NB4 (cell line): ENCODE results near the gene TCF7L2.

Experiments used
- DNase-seq: peaks from one replicate; pipeline ENCODE4 v3.0.0; 2010; ENCODE audit warnings: low read depth
- H3K4me3 ChIP-seq: one replicate; pipeline ENCODE4 v1.5.1; 2011; ENCODE audit warnings: mild to moderate bottlenecking, low read depth, low read length, moderate library complexity
- MYC ChIP-seq: IDR thresholded peaks from 2 replicates; pipeline ENCODE4 v1.6.1; 2011; ENCODE audit warnings: low read depth, low read length
- POLR2A ChIP-seq: IDR thresholded peaks from 2 replicates; pipeline ENCODE4 v1.6.1; 2011; ENCODE audit warnings: mild to moderate bottlenecking; ENCODE audit not compliant: insufficient read length; ENCODE audit errors: extremely low read depth
- TF ChIP-seq, protein P1 (sequence below): IDR thresholded peaks from one replicate; pipeline ENCODE4 v1.5.1; 2012; ENCODE audit warnings: low read depth, low read length
- TF ChIP-seq, protein P2 (sequence below): IDR thresholded peaks from 2 replicates; pipeline ENCODE4 v1.6.1; 2011; ENCODE audit warnings: low read depth, low read length

The TCF7L2 gene

GRCh38 chr10:113160641-113161040, 210.6 kb downstream of the TCF7L2 start:
- TF ChIP-seq MYC (no peak), POLR2A (no peak)
- TF ChIP-seq, protein P1, sequence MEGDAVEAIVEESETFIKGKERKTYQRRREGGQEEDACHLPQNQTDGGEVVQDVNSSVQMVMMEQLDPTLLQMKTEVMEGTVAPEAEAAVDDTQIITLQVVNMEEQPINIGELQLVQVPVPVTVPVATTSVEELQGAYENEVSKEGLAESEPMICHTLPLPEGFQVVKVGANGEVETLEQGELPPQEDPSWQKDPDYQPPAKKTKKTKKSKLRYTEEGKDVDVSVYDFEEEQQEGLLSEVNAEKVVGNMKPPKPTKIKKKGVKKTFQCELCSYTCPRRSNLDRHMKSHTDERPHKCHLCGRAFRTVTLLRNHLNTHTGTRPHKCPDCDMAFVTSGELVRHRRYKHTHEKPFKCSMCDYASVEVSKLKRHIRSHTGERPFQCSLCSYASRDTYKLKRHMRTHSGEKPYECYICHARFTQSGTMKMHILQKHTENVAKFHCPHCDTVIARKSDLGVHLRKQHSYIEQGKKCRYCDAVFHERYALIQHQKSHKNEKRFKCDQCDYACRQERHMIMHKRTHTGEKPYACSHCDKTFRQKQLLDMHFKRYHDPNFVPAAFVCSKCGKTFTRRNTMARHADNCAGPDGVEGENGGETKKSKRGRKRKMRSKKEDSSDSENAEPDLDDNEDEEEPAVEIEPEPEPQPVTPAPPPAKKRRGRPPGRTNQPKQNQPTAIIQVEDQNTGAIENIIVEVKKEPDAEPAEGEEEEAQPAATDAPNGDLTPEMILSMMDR, result no peak
- TF ChIP-seq, protein P2, sequence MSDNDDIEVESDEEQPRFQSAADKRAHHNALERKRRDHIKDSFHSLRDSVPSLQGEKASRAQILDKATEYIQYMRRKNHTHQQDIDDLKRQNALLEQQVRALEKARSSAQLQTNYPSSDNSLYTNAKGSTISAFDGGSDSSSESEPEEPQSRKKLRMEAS, result no peak
- DNase-seq, result no peak
- H3K4me3 ChIP-seq, result no peak overlapping the region

DNA sequence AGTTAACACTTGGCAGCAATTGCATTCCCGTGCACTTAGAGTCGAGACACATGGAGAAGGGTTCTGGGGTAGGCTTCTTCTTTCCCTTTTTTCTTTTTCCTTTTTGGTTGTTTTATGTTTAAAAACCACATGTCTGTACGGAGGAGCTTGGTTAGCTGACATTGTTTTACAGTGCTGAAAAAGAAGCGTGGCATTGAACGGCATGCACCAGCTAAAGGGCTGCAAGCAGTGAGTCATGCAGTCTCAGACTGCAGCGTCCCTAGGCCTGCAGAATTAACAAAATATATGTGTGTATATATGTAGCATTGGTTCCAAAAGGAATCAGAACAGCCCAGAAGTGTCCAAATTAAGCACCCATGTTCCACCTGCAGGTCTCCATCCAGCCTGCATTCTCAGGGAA, 211.0 kb downstream of the TCF7L2 start:
- DNase-seq, result no peak
- H3K4me3 ChIP-seq, result no peak overlapping the region
- TF ChIP-seq POLR2A, result no peak
- no peak for TF ChIP-seq MYC
- TF ChIP-seq, protein P1, result no peak
- TF ChIP-seq, protein P2, result no peak

DNA sequence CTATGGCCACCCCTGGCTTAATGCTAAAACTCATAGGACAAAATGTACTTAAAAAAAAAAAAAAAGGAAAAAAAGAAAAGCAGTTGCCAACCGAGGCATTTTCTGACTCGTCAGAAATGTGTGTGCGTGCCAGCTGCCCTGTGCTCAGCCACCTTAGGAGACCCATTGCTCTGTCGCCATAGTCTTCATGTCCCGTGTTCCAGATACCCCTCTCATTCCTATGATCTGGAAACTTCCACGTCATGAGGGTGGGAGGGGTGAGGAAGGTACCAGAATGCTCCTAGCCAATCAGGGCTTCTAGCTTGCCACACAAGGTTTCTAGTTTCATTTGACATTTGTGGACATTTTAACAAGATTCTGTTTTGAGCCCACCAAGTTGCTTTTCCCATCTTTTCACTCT, 212.9 kb downstream of the TCF7L2 start:
- TF ChIP-seq, protein P2, result no peak
- TF ChIP-seq, protein P1, result no peak
- TF ChIP-seq MYC (no peak), POLR2A (no peak)
- no peak for DNase-seq
- H3K4me3 ChIP-seq, result no peak overlapping the region

- TF ChIP-seq, protein P1, result no peak
- TF ChIP-seq, protein P2, result no peak
- TF ChIP-seq MYC (no peak), POLR2A (no peak)
- H3K4me3 ChIP-seq, result no peak overlapping the region
- DNase-seq, result no peak
These were observed 215.6 kb downstream of the TCF7L2 start for GRCh38 chr10:113165673-113166072.

DNA sequence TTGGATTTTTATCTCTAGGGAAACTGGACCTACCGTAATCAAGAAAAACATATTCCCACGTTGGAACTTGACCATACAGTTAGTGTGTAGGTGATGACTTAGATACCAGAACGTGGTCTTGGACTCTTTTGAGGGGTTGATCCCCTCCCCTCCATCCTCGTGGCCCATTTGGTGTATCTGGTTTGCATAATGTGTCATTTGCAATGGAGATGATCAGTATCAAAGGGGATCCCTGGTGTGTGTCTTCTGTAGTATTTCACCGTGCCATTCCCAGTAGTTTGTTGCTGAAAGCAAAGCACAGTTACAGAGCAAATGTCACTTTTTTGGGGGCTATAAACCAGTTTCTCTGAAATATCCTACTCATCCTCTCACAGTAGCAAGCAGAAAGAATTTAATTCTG, 217.7 kb downstream of the TCF7L2 start:
- no peak overlapping the region for H3K4me3 ChIP-seq
- DNase-seq, result no peak
- TF ChIP-seq POLR2A (no peak), MYC (no peak)
- TF ChIP-seq, protein P1, result no peak
- TF ChIP-seq, protein P2, result no peak

DNA sequence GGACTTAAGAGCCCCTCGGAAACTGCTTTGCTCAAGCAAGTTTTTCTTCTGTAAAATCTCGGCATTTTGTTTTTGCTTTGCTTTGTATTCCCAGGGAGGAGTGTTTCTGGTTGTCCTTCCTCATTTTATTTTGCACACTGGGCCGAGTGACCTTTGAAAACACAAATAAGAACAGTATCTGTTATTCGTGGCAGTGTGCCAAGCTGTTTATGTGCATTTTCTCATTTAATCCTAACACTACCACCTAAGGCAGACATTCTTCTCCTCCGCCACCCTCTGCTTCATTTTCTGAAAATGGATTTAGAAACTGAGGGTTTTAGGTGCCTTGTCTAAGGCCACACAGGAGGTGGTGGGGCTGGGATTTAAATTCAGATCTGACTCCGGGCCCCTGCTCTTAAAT, 218.5 kb downstream of the TCF7L2 start:
- TF ChIP-seq, protein P2, result no peak
- TF ChIP-seq, protein P1, result no peak
- TF ChIP-seq POLR2A (no peak), MYC (no peak)
- no peak overlapping the region for H3K4me3 ChIP-seq
- no peak for DNase-seq
